Panc1 (cell line): ENCODE data around the gene ZNF433. TPM values are rescaled to one million over a fixed set of nuclear protein-coding genes. Genes with fewer than 3 reads are reported as not detected.

ENCODE experiments used
- total RNA-seq: library from RNA; stranded (reverse); gene quantifications from one replicate; pipeline ENCODE4 v1.2.1, GENCODE V29; 2021; ENCODE audit not compliant: unreplicated experiment

Gene ZNF433
- total RNA-seq, 1 experiment from 2014 or later: 4.7 TPM

Other genes starting within 250 kb of the ZNF433 start
- 0.98 TPM for gene ZNF491, start 237.2 kb downstream of the ZNF433 start, total RNA-seq
- gene ZNF440, start 221.4 kb downstream of the ZNF433 start, total RNA-seq: 12.9 TPM
- gene ZNF439, start 187.0 kb downstream of the ZNF433 start, total RNA-seq: 6.3 TPM
- 9.5 TPM for gene ZNF69, start 147.9 kb downstream of the ZNF433 start, total RNA-seq
- 10.4 TPM for gene ZNF700, start 110.6 kb downstream of the ZNF433 start, total RNA-seq
- gene ZNF763, start 70.6 kb downstream of the ZNF433 start, total RNA-seq: 0.39 TPM
- 2.1 TPM for gene ZNF878, start 17.3 kb upstream of the ZNF433 start, total RNA-seq
- gene ZNF844, start 29.1 kb upstream of the ZNF433 start, total RNA-seq: 8.6 TPM
- gene ZNF20, start 104.7 kb upstream of the ZNF433 start, total RNA-seq: 4.9 TPM
- gene ZNF625, start 121.1 kb upstream of the ZNF433 start, total RNA-seq: 7.9 TPM
- 4.6 TPM for gene ZNF136, start 127.4 kb upstream of the ZNF433 start, total RNA-seq